Nephron progenitor cell (in vitro differentiated cells): ENCODE measurements around the gene KLHL2.
"Not testable (repeated sequence)": the region's sequence is repeated elsewhere in the genome, so short reads cannot be mapped to it uniquely, and the experiment has no call there.

ENCODE experiments used
- DNase-seq: peaks from one replicate; pipeline ENCODE4 v3.0.0; 2021
- H3K27ac Mint-ChIP-seq: 2 replicates; pipeline ENCODE4 v1.8.0; 2021; ENCODE audit warnings: mild to moderate bottlenecking, moderate library complexity, mixed read lengths
- H3K27me3 Mint-ChIP-seq: 2 replicates; pipeline ENCODE4 v1.8.0; 2021; ENCODE audit warnings: mild to moderate bottlenecking, low read depth, mixed read lengths; ENCODE audit not compliant: poor library complexity
- H3K36me3 Mint-ChIP-seq: 2 replicates; pipeline ENCODE4 v1.8.0; 2021; ENCODE audit warnings: low read depth, mixed read lengths
- H3K4me1 Mint-ChIP-seq: 2 replicates; pipeline ENCODE4 v1.8.0; 2021; ENCODE audit warnings: mixed read lengths
- H3K4me3 Mint-ChIP-seq: 2 replicates; pipeline ENCODE4 v1.8.0; 2021; ENCODE audit warnings: mild to moderate bottlenecking, moderate library complexity, mixed read lengths
- H3K9me3 Mint-ChIP-seq: 2 replicates; pipeline ENCODE4 v1.8.0; 2021; ENCODE audit warnings: mild to moderate bottlenecking, moderate library complexity, mixed read lengths
- TF ChIP-seq, protein P1 (sequence below): fragments of 200-600 bp; sonication (generic); IDR thresholded peaks from 2 replicates; pipeline ENCODE4 v1.5.0; 2021; ENCODE audit warnings: antibody characterized with exemption

KLHL2 gene

DNA sequence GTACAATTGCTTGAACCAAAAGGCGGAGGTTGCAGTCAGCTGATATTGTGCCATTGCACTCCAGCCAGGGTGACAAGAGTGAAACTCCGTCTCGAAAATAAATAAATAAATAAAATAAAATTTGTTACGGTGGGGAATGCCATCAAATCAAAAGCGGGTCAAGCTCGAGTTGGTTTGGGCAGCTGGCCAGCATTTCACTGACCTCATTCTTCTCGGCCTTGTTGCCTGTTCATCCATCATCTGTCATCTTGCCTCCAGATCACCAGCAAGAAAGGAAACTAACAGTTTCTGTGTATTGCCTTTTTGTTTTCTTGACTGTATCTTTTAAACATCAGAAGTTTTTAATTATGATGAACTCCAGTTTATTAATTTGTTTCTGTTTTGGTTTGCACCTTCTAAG lies 31.5 kb upstream of the KLHL2 start:
- Mint-ChIP-seq H3K4me1 (peaks cover 1% of the 10 kb centered on the region), H3K4me3 (no peak overlapping the region), H3K27ac (no peak overlapping the region), H3K9me3 (no peaks in the 10 kb centered on the region), H3K36me3 (no peaks in the 10 kb centered on the region), H3K27me3 (peaks cover 3% of the 10 kb centered on the region)
- DNase-seq: no peak
- TF ChIP-seq, protein P1, sequence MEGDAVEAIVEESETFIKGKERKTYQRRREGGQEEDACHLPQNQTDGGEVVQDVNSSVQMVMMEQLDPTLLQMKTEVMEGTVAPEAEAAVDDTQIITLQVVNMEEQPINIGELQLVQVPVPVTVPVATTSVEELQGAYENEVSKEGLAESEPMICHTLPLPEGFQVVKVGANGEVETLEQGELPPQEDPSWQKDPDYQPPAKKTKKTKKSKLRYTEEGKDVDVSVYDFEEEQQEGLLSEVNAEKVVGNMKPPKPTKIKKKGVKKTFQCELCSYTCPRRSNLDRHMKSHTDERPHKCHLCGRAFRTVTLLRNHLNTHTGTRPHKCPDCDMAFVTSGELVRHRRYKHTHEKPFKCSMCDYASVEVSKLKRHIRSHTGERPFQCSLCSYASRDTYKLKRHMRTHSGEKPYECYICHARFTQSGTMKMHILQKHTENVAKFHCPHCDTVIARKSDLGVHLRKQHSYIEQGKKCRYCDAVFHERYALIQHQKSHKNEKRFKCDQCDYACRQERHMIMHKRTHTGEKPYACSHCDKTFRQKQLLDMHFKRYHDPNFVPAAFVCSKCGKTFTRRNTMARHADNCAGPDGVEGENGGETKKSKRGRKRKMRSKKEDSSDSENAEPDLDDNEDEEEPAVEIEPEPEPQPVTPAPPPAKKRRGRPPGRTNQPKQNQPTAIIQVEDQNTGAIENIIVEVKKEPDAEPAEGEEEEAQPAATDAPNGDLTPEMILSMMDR: no peak

DNA sequence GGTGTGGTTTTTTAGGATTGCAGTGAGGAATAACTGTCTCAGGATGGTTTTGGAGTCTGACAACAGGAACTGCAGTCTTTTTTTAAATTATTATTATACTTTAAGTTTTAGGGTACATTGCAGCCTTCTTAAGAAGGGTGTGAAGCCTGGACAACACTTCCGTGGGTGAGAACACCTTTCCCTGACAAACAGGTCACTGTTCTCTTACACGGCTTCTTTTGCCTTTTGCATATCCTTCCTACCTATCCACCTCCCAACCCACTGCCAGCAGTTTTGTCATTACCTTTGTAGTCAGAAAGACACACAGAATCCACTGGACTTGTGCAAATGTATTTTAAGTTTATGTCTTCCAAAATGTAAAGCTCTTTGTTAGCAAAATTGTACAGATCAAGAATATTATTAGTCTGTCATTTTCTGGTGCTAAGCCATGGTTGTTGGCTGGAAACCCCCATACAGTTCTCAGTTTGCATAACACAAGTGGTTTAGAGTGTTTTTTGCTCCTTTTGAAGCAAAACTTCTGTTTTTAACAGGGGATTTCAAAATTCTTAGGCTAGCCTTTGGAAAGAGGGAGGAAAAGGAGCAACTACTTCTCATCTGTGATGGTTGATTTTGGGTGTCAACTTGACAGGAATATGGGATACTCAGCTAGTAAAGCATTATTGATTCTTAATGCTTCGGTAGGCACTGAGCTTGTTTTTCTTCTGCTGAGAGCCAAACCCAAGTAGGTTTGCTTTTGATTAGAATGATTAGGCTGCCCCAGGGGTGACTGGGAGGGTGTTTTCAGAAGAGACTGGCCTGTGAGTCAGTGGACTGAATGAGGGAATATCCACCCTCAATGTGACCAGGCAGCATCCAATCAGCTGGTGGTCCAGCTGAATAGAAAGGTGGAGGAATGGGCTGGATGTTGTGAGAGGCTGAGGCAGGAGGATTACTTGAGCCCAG lies 29.4 kb upstream of the KLHL2 start:
- Mint-ChIP-seq H3K9me3 (no peaks in the 10 kb centered on the region), H3K4me1 (no peaks in the 10 kb centered on the region), H3K27me3 (peaks cover 3% of the 10 kb centered on the region), H3K4me3 (no peak overlapping the region), H3K27ac (no peak overlapping the region), H3K36me3 (no peaks in the 10 kb centered on the region)
- no peak for DNase-seq
- TF ChIP-seq, protein P1: no peak

DNA sequence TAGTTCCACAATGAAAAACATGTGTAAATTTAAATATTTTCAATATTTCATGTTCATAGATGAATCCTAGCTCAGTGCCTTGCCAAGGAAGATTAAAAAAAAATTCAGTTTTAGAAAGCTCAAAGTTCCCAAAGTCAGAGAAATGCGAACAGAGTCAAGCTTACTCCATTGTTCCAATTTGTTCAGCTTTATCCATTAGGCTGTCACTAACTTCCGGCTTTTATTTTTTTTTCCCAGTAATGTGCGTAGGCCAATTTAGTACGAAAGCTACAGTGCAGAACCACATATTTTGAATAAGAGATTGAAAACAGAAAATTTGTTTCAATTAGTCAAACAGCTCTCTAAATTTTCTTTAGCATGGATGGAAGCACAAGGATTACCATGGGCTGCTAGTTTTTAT lies 23.1 kb upstream of the KLHL2 start:
- TF ChIP-seq, protein P1: no peak
- no peaks in the 10 kb centered on the region for H3K4me1 Mint-ChIP-seq
- H3K27ac Mint-ChIP-seq: no peak overlapping the region
- H3K27me3 Mint-ChIP-seq: peaks cover 6% of the 10 kb centered on the region
- H3K9me3 Mint-ChIP-seq: peaks cover 8% of the 10 kb centered on the region
- H3K4me3 Mint-ChIP-seq: no peak overlapping the region
- no peaks in the 10 kb centered on the region for H3K36me3 Mint-ChIP-seq
- DNase-seq: no peak

DNA sequence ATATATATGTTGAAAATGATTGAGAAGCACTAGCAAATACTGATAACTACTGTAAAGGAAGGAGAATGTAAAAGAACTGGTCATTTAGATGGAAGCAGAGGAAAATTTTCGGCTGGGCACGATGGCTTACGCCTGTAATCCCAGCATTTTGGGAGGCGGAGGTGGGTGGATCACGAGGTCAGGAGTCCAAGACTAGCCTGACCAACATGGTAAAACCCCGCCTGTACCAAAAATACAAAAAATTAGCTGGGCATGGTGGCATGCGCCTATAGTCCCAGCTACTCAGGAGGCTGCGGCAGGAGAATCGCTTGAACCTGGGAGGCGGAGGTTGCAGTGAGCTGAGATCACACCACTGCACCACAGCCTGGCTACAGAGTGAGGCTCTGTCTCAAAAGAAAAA lies 22.4 kb upstream of the KLHL2 start:
- H3K9me3 Mint-ChIP-seq, H3K4me3 Mint-ChIP-seq, H3K27ac Mint-ChIP-seq, H3K36me3 Mint-ChIP-seq, DNase-seq, H3K27me3 Mint-ChIP-seq, H3K4me1 Mint-ChIP-seq: not testable (repeated sequence)

DNA sequence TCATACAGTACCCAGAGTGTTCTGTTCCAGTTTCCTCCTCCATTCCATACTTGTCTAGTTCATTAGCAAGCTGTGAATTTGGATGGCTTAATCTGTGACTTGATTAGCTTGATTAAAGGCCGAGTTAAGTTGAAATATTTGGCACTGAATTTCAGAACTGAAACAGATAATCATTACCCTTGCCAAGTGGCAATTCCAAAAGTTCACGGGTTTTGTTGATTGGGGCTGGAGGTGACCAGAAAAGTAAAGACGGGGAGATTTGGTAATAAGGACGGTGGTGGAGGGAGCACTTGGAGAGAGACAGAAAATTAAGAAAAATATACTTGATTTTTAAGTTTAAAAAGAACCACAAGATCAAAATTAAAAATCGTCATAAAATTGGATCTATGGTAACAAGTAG lies 21.9 kb upstream of the KLHL2 start:
- TF ChIP-seq, protein P1: no peak
- Mint-ChIP-seq H3K36me3 (no peaks in the 10 kb centered on the region), H3K4me1 (no peaks in the 10 kb centered on the region), H3K9me3 (peaks cover 8% of the 10 kb centered on the region), H3K4me3 (no peak overlapping the region), H3K27ac (no peak overlapping the region), H3K27me3 (peaks cover 6% of the 10 kb centered on the region)
- DNase-seq: no peak

DNA sequence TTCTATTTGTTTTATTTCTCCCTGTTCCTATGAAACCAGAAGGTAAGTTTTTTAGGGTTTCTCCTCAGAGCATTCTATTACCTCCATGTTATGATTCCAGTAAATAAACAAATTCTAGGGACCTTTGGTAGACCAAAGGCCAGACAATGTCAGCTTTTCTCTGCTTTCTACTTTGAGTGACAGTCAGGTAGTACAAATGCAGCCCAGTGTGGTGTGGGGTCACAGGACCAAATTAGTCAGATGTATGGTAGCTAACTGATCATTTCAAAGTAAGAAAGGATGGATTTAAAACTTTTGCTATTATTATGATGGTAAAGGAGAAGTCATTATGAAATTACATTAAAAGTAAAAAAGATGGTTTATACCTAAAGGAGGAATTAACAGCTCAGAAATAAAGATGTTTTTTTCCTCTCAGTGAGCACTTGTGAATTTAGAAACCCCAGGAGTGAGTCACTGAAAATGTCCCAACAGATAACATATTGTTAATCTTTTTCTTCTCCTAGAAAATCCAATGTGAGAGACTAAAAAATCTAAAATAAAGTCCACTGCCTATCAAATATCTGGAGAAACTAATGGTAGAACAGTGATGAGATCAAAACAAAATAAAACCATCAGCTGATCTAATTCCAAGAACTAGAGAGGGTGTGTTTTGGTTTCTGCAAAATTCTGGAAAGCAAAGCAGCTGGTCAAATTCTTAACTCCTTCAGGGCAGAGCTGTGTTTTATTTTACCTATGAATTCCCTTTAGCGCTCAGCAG lies 16.6 kb upstream of the KLHL2 start:
- Mint-ChIP-seq H3K27ac (no peak overlapping the region), H3K9me3 (peaks cover 8% of the 10 kb centered on the region), H3K27me3 (peaks cover 6% of the 10 kb centered on the region), H3K4me3 (no peak overlapping the region), H3K4me1 (no peaks in the 10 kb centered on the region), H3K36me3 (no peaks in the 10 kb centered on the region)
- TF ChIP-seq, protein P1: no peak
- DNase-seq: no peak
